Activated naive CD4-positive, alpha-beta T cell treated with anti-CD3 and anti-CD28 coated beads, Interleukin-2, amount 50 U/mL, for 24 hours (primary cell): ENCODE measurements around the gene SLC39A2.
"Not testable (repeated sequence)": the region's sequence is repeated elsewhere in the genome, so short reads cannot be mapped to it uniquely, and the experiment has no call there.

ENCODE experiments used
- H3K27ac Mint-ChIP-seq: one replicate; pipeline ENCODE4 v1.8.0; 2021; ENCODE audit warnings: mild to moderate bottlenecking, mixed read lengths
- H3K27me3 Mint-ChIP-seq: one replicate; pipeline ENCODE4 v1.8.0; 2021; ENCODE audit warnings: mixed read lengths
- H3K36me3 Mint-ChIP-seq: one replicate; pipeline ENCODE4 v1.8.0; 2021; ENCODE audit warnings: mixed read lengths
- H3K4me1 Mint-ChIP-seq: one replicate; pipeline ENCODE4 v1.8.0; 2021; ENCODE audit warnings: mixed read lengths
- H3K4me3 Mint-ChIP-seq: one replicate; pipeline ENCODE4 v1.8.0; 2021; ENCODE audit warnings: mild to moderate bottlenecking, mixed read lengths
- H3K9me3 Mint-ChIP-seq: one replicate; pipeline ENCODE4 v1.8.0; 2021; ENCODE audit warnings: mixed read lengths

SLC39A2 gene

DNA sequence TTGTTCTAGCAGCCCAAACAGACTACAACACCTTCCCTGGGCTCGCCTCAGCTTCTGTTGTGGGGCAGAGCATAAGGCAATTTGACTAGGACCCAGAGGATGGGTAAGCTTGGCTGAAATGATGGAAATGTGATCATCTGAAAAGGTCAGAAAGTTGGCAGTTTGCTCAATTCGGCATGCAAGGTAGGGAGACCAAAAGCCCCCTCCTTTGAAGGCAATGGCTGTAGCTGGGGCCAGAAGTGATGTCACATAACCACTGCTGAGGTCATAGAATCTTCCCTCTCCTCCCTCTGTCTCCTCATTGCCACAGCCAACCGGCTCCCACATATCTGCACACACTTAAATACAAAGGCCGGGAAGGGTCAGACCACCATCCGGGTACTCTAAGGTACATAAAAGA is 30.8 kb downstream of the SLC39A2 start, which contains the start of gene TPPP2:
Gene TPPP2, plus strand, starts transcription at position 301 of the 400 bp plus-strand sequence. CDS start 365 bp downstream, outside the sequence.
- Mint-ChIP-seq H3K4me1 (no peaks in the 10 kb centered on the region), H3K4me3 (no peak within 1 kb of the TSS), H3K9me3 (no peaks in the 10 kb centered on the region), H3K27ac (no peak within 1 kb of the TSS), H3K36me3 (no peaks in the 10 kb centered on the region), H3K27me3 (no peaks in the 10 kb centered on the region)

DNA sequence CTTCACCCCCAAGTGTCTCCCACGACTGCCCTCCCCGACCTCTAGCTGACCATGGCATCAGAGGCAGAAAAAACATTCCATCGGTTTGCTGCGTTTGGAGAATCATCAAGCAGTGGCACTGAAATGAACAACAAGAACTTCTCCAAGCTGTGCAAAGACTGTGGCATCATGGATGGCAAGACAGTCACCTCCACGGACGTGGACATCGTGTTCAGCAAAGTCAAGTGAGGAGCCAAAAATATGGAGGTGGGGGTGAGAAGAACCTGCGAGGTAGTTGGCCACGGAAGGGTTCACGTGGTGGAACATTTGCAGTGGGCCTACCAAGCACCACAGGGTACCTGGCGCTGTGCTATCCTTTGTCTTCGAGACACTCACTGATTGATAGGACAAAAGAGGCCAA is 31.4 kb downstream of the SLC39A2 start:
- no peaks in the 10 kb centered on the region for H3K36me3 Mint-ChIP-seq
- H3K27me3 Mint-ChIP-seq: no peaks in the 10 kb centered on the region
- no peak overlapping the region for H3K27ac Mint-ChIP-seq
- no peaks in the 10 kb centered on the region for H3K9me3 Mint-ChIP-seq
- H3K4me3 Mint-ChIP-seq: no peak overlapping the region
- no peaks in the 10 kb centered on the region for H3K4me1 Mint-ChIP-seq

DNA sequence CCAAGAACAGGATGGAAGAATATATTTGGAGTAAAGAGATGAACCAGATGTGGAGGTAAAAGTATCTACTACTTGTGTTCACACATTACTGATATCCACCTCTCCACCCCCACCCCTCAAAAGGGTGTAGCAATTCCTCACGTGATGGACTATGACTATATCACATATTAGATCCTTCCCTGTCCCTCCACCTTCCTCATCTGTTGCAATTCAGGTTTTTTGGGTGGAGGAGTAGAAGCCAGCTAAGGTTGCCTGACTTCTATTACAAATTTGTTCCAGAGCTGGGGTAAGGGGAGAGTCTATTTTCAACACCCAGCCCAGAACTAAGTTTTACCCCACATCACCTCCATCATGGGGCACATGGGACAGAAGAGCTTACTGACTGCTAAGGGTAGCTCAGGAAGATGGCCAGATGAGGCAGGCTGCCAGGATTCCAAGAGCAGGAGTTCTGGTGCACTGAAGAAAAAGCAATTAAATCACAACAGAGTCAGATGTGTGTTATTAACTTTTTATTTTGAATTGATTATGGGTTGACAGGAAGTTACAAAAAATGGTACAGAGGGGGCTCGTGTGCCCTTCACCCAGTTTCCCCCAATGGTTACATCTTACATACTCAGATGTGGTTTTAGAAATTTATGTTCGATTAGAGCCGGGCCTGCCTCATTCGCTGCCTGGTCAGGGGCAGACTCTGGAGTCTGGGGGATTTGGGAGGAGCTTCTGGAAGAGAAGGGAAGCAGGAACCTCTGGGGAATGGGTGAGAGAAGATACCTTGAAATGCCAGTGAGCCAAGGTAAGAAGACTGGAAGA is 33.4 kb downstream of the SLC39A2 start:
- no peaks in the 10 kb centered on the region for H3K4me1 Mint-ChIP-seq
- no peaks in the 10 kb centered on the region for H3K36me3 Mint-ChIP-seq
- H3K27me3 Mint-ChIP-seq: no peaks in the 10 kb centered on the region
- no peaks in the 10 kb centered on the region for H3K9me3 Mint-ChIP-seq
- no peak overlapping the region for H3K4me3 Mint-ChIP-seq
- no peak overlapping the region for H3K27ac Mint-ChIP-seq

DNA sequence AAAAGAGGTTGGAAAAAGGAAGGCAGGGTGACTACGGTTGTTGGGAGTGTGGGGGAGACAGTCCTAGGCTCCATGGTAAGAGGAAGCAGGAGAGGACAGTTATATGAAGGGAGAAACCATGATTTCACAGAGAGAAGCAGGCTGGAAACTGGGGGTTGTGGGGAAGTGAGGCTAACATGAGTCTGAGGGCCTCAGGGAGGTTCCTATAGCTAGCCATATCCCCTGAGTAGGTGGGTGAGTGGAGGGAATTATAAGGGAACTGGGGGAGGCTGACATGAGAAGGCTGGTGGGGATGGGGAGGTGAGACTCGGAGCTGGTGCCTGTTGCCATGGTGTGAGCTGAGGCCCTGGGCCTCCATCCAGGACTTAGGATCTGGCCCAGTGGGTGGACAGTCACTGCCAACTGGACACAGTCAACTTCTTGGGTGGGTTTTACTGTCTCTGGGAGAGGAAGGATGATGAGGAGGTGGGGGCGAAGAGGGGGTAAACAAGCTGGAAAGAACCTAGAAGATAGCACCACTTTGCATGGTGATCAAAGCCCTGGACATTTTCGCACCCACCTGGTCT is 34.1 kb downstream of the SLC39A2 start:
- Mint-ChIP-seq H3K9me3 (no peaks in the 10 kb centered on the region), H3K36me3 (no peaks in the 10 kb centered on the region), H3K4me1 (no peaks in the 10 kb centered on the region), H3K4me3 (no peak overlapping the region), H3K27ac (no peak overlapping the region), H3K27me3 (no peaks in the 10 kb centered on the region)

DNA sequence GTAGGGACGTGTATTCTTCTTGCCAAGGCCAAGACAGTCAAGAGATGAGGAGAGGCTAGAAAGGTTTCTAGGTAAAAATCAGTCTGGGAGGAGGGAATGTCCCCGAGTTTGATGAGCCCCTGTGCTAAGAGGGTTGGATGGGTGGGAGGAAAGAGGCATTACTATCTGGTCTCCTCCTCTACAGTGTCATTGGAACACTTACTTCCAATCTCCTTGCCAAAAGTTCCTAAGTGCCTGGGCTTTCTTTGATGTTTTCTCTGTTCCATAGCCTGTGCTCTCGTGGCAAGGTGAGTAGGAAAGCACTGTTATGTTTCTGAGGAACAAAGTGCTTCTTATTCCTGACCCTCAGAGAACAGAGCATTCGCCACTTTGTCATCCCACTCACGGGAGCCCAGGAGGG is 35.6 kb downstream of the SLC39A2 start, which contains the start of gene RNASE13:
Gene RNASE13, minus strand, starts transcription at position 101 of the 400 bp plus-strand sequence. CDS start 519 bp downstream, outside the sequence.
- Mint-ChIP-seq H3K36me3 (no peaks in the 10 kb centered on the region), H3K4me1 (no peaks in the 10 kb centered on the region), H3K4me3 (no peak within 1 kb of the TSS), H3K27ac (no peak within 1 kb of the TSS), H3K9me3 (no peaks in the 10 kb centered on the region), H3K27me3 (no peaks in the 10 kb centered on the region)

DNA sequence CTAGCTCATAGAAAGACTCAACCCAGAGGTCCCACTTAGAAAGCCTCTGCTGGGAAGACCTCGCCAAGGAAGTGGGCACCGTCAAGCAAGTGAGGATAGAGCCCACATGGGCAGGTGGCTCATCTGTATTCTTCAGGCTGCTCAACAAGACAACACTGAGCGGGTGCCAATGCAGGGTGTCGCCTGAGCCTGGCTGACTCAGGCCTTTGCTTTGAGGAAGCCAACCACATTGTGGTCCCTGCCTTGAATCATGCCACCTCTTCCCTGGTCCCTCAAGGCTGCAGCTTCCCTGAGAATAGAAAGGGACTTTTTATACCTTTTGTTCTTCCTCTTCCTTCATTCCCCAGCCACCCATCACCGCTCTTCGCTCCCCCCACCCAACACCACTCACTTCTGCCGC is 37.7 kb downstream of the SLC39A2 start:
- Mint-ChIP-seq H3K4me1 (no peaks in the 10 kb centered on the region), H3K4me3 (no peak overlapping the region), H3K27ac (no peak overlapping the region), H3K36me3 (no peaks in the 10 kb centered on the region), H3K27me3 (no peaks in the 10 kb centered on the region), H3K9me3 (no peaks in the 10 kb centered on the region)

DNA sequence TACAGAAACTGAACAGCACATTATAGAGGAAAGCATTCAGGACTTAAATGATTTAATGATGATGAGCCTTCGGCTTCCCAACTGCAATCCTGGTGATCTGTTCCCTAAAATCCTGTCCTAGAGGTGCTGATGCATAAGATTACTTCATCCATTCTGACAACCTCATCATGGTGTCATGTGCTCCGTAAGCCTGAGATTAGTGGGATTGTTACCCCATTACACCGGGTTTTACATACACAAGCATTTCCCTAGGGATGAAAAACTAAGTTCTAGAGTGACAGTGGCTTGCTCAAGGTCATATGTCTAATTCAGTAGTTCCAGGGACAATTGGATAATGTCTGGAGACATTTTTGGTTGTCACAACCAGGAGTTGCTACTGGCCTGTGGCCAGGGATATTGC is 38.1 kb downstream of the SLC39A2 start:
- H3K4me3 Mint-ChIP-seq: no peak overlapping the region
- H3K27me3 Mint-ChIP-seq: no peaks in the 10 kb centered on the region
- no peaks in the 10 kb centered on the region for H3K9me3 Mint-ChIP-seq
- H3K36me3 Mint-ChIP-seq: no peaks in the 10 kb centered on the region
- H3K27ac Mint-ChIP-seq: no peak overlapping the region
- no peaks in the 10 kb centered on the region for H3K4me1 Mint-ChIP-seq

DNA sequence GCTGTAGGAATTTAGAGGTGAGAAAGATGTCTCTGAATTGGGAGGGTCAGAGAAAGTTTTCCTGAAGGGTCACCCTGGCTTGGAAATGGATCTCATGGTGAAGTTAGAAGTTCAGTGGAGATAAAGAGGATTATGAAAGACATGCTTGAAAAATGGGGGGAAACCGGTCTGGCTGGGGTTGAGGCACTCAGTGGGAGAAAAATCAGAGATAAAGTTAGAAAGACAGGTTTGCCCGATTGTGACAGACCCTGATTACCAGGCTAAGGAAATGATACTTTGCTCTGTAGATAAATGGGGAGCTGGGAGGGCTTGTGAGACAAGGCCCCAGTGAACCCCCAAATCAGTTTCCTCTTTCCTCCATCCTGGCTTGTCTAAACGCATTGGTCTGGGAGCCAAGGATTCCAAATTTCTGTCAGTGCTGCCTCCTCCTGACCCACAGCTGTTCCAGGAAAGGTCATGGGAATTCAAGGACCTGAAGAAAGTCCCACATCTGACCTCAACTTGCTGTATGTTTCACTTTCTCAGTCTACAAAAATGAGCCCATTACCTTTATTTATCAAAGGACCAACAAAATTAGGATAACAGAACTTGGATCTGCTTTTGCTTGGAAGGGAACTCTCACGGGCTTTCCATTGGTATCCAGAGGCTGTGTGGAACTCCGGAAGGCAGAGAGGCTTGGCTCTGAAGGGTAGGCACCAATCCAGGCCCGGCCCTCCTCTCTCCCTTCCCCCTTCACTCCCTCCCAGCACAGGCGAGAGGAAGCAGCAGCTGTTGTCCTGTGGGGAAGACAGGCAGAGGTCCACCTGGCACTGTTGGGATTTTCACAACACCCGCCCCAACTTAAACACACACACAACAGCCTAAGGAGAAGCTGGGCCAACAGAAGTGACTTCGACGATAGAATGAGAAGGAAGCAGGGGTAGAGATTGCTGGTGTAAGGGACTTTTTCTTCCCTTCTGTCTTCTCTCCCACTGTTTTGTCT is 39.6 kb downstream of the SLC39A2 start:
- no peaks in the 10 kb centered on the region for H3K9me3 Mint-ChIP-seq
- no peaks in the 10 kb centered on the region for H3K4me1 Mint-ChIP-seq
- no peaks in the 10 kb centered on the region for H3K36me3 Mint-ChIP-seq
- H3K27ac Mint-ChIP-seq: no peak overlapping the region
- H3K27me3 Mint-ChIP-seq: peaks cover 3% of the 10 kb centered on the region
- H3K4me3 Mint-ChIP-seq: no peak overlapping the region

DNA sequence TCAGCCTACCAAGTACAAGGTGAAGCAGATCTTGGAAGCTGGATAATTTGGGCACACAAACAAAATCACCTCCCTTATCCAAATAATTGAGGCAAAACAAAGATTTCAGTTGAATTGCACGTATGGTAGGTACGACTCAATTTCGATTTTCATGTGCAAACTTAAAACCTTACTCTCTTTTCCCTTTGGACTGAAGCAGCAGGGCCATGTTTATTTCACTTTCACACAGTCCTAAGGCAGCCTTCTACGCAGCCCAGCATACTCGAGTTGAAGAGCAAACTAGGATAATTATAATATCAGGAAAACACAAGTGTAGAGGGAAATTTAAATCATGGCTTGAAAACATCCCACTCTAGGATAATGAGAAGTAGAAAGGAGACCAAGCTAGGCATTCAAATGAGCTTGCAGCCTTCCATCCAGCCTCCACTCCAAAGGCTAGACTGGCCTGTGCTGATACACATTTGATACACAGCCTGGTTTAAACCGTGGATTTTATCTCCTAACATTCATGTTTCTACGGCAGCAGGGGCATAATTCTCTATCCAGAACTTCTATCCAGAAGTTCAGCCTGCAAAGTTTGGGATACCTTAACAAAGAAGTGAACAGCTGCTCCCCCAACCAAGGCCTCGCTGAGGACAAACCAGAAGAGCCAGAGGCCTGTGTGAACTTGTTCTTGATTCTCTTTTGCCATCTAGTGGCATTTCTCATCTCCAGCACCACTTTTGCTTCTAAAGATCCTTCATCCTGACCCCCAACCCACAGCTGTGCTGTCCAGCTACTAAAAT is 40.7 kb downstream of the SLC39A2 start:
- Mint-ChIP-seq H3K27ac (peak overlapping the region; percentile 3), H3K9me3 (no peaks in the 10 kb centered on the region), H3K27me3 (peaks cover 3% of the 10 kb centered on the region), H3K36me3 (no peaks in the 10 kb centered on the region), H3K4me3 (no peak overlapping the region), H3K4me1 (peaks cover 8% of the 10 kb centered on the region)

DNA sequence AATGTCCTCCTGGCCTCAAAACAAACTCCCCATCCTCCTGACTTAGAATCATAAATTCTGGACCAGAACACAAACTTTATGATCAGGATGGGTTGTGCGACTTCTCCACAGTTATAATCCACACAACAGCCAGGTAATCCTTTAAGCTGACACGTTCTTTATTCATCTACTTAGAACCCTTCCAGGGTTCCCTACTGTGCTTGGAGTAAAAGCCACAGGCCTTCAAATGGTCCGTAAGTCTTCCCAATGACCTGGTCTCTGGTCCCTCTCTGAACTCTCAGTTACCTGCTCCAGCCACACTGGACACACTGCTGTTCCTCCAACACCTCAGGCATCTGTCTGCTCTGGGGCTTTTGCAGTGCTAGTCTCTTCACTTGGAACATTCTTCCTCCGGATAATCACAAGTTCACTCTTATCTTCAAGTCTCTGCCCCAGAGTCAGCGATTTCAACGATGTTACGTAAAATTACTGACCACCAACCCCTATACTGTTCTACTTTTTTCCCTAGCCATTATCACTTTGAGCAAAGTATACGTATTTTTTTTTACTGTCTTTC is 41.4 kb downstream of the SLC39A2 start:
- peaks cover 9% of the 10 kb centered on the region for H3K4me1 Mint-ChIP-seq
- no peaks in the 10 kb centered on the region for H3K36me3 Mint-ChIP-seq
- H3K4me3 Mint-ChIP-seq: no peak overlapping the region
- peaks cover 3% of the 10 kb centered on the region for H3K27me3 Mint-ChIP-seq
- no peaks in the 10 kb centered on the region for H3K9me3 Mint-ChIP-seq
- H3K27ac Mint-ChIP-seq: no peak overlapping the region

DNA sequence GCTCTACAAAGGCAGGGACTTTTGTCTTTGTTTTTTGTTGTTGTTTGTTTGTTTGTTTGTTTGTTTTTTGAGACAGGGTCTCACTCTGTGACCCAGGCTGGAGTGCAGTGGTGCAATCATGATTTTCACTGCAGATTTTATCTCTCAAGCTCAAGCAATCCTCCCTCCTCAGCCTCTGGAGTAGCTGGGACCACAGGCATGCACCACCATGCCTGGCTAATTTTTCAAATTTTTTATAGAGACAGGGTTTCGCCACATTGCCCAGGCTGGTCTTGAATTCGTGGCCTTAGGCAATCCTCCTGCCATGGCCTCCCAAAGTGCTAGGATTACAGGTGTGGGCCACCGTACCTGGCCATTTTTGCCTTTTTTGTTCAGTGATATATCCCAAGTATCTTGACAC is 41.8 kb downstream of the SLC39A2 start:
- not testable (repeated sequence) for H3K4me1 Mint-ChIP-seq, H3K36me3 Mint-ChIP-seq, H3K9me3 Mint-ChIP-seq, H3K27me3 Mint-ChIP-seq, H3K27ac Mint-ChIP-seq, H3K4me3 Mint-ChIP-seq

DNA sequence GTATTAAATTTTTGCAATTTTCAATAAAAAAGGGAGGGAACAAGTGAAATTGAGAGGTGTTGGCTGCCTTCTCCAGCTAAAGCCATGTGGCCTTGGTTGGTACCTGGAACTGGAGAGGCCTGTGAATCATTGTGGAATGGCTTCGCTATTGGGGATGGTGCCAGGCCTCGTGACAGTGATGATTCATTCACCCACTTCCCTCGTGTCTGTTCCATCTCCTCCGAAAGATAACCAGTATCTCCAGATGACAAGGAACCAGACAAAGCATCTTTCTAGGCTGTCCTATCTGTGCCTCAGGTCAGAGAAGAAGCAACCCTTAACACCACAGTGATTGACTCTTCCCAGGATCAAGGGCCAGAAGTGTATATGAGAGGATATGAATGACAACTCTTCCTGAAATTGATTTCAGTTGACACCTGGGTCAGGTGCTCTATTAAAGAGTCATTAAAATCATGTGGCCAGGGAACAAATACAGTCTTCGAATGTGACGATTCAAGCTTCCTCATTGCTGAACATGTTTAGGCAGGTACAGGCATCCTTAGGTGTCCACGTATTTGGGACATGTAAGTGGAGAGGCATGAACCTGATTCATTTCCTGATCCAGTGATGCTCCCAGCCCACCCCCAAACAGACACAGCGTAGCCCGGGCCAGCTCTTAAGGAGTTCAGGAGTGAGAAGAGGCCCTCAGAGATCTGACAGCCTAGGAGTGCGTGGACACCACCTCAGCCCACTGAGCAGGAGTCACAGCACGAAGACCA is 42.8 kb downstream of the SLC39A2 start, which contains the start of gene RNASE7:
Gene RNASE7, plus strand, starts transcription at position 687 of the 758 bp plus-strand sequence. CDS start 631 bp downstream, outside the sequence.
- no peaks in the 10 kb centered on the region for H3K36me3 Mint-ChIP-seq

DNA sequence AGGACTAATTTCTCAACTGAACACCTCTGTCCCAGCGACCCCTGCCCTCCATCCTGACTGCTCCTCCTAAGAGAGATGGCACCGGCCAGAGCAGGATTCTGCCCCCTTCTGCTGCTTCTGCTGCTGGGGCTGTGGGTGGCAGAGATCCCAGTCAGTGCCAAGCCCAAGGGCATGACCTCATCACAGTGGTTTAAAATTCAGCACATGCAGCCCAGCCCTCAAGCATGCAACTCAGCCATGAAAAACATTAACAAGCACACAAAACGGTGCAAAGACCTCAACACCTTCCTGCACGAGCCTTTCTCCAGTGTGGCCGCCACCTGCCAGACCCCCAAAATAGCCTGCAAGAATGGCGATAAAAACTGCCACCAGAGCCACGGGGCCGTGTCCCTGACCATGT is 43.8 kb downstream of the SLC39A2 start:
- Mint-ChIP-seq H3K9me3 (no peaks in the 10 kb centered on the region), H3K27ac (no peak overlapping the region), H3K36me3 (no peaks in the 10 kb centered on the region), H3K27me3 (peaks cover 6% of the 10 kb centered on the region), H3K4me3 (no peak overlapping the region), H3K4me1 (peaks cover 9% of the 10 kb centered on the region)

More for the DNA sequence above, 42.8 kb downstream of the SLC39A2 start, which contains the start of gene RNASE7:
- Mint-ChIP-seq H3K27ac (peak within 1 kb of the TSS; percentile 42), H3K27me3 (peaks cover 3% of the 10 kb centered on the region), H3K4me1 (peaks cover 9% of the 10 kb centered on the region), H3K9me3 (no peaks in the 10 kb centered on the region), H3K4me3 (no peak within 1 kb of the TSS)

DNA sequence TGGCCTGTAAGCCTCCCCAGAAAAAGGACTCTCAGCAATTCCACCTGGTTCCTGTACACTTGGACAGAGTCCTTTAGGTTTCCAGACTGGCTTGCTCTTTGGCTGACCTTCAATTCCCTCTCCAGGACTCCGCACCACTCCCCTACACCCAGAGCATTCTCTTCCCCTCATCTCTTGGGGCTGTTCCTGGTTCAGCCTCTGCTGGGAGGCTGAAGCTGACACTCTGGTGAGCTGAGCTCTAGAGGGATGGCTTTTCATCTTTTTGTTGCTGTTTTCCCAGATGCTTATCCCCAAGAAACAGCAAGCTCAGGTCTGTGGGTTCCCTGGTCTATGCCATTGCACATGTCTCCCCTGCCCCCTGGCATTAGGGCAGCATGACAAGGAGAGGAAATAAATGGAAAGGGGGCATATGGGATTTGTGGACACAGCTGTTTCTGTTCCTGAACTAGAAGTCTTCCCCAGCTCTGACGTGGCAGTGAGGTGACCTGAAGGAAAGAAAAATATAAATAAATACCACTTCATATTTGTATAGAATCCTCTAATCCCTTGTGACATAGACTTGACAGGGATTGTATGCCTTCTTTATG is 44.4 kb downstream of the SLC39A2 start:
- H3K27ac Mint-ChIP-seq: no peak overlapping the region
- no peak overlapping the region for H3K4me3 Mint-ChIP-seq
- H3K27me3 Mint-ChIP-seq: peaks cover 6% of the 10 kb centered on the region
- no peaks in the 10 kb centered on the region for H3K36me3 Mint-ChIP-seq
- H3K9me3 Mint-ChIP-seq: no peaks in the 10 kb centered on the region
- H3K4me1 Mint-ChIP-seq: peaks cover 9% of the 10 kb centered on the region
